PC-9 (cell line): ENCODE results near the gene PLD5.

Source experiments
- EZH2 ChIP-seq: fragments of 200-600 bp; sonication (generic); IDR thresholded peaks from 2 replicates; pipeline ENCODE4 v1.8.0; 2017; ENCODE audit warnings: antibody characterized with exemption, low read depth
- TF ChIP-seq, protein P1 (sequence below): fragments of 200-600 bp; sonication (generic); conservative IDR thresholded peaks from 2 replicates; pipeline ENCODE4 v1.6.1; 2017; ENCODE audit warnings: mixed run types, antibody characterized with exemption, mild to moderate bottlenecking, moderate library complexity

DNA sequence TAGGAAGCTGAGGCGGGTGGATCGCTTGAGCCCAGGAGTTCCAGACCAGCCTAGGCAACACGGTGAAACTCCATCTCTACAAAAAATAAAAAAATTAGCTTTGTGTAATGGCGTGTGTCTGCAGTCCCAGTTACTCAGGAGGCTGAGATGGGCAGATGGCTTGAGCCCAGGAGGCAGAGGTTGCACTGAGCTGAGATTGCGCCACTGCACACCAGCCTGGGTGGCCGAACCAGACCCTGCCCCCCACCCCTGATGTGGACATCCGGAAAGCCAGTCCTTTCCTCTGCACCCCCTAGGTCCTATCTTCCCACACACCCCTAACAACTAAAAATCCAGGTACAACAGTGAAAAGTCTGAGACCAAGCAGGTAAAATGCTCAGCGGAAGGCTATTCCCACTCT is 71.9 kb downstream of the PLD5 start:
- TF ChIP-seq, protein P1, sequence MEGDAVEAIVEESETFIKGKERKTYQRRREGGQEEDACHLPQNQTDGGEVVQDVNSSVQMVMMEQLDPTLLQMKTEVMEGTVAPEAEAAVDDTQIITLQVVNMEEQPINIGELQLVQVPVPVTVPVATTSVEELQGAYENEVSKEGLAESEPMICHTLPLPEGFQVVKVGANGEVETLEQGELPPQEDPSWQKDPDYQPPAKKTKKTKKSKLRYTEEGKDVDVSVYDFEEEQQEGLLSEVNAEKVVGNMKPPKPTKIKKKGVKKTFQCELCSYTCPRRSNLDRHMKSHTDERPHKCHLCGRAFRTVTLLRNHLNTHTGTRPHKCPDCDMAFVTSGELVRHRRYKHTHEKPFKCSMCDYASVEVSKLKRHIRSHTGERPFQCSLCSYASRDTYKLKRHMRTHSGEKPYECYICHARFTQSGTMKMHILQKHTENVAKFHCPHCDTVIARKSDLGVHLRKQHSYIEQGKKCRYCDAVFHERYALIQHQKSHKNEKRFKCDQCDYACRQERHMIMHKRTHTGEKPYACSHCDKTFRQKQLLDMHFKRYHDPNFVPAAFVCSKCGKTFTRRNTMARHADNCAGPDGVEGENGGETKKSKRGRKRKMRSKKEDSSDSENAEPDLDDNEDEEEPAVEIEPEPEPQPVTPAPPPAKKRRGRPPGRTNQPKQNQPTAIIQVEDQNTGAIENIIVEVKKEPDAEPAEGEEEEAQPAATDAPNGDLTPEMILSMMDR, result no peak
- TF ChIP-seq EZH2, result no peak
